HG02938 (cell line): ENCODE data around the gene HAUS5.
"Not testable (repeated sequence)": the region's sequence is repeated elsewhere in the genome, so short reads cannot be mapped to it uniquely, and the experiment has no call there.

Experiments
- ATAC-seq: cut with Tn5 transposase; IDR thresholded peaks from one replicate; pipeline ENCODE4 v1.9.1; 2021; ENCODE audit warnings: mild to moderate bottlenecking, moderate library complexity; ENCODE audit not compliant: unreplicated experiment

The HAUS5 gene, protein sequence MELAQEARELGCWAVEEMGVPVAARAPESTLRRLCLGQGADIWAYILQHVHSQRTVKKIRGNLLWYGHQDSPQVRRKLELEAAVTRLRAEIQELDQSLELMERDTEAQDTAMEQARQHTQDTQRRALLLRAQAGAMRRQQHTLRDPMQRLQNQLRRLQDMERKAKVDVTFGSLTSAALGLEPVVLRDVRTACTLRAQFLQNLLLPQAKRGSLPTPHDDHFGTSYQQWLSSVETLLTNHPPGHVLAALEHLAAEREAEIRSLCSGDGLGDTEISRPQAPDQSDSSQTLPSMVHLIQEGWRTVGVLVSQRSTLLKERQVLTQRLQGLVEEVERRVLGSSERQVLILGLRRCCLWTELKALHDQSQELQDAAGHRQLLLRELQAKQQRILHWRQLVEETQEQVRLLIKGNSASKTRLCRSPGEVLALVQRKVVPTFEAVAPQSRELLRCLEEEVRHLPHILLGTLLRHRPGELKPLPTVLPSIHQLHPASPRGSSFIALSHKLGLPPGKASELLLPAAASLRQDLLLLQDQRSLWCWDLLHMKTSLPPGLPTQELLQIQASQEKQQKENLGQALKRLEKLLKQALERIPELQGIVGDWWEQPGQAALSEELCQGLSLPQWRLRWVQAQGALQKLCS

DNA sequence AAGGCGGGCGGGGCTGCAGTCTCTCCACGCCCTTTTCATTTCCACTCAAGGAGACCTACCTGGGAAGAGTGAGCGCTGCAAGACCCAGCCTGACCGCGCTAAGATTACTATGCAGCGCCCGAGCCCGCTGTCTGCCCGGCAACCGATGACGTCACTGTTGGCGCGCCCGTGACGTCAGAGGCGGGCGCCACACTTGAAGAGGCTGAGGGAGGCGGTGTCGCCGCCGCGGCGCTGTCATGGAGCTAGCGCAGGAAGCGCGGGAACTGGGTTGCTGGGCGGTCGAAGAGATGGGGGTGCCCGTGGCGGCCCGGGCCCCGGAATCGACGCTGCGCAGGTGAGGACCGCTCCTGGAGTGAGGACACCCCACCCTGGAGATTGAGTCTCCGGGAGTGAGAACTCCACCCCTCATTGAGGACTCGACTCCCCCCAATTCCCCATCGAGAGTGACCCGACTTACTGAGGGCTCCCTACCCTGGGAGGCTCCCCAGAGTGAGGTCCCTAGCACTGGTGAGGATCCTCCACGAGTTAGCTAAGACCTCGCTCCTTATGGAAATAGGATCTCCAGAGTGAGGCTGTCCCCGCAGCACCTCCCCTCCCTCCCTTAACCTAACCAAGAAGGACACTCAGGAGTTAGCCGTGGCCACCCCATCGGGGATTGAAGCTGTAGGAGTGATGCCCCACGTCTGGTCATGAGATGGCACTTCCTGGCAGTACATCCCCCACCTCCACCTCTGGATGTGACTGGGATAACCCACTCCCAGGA, at the start of gene HAUS5:
HAUS5 (plus strand) TSS at position 177 of the 763 bp plus-strand sequence; CDS start at position 237, 60 bp downstream.
- peak; percentile 73 for ATAC-seq

DNA sequence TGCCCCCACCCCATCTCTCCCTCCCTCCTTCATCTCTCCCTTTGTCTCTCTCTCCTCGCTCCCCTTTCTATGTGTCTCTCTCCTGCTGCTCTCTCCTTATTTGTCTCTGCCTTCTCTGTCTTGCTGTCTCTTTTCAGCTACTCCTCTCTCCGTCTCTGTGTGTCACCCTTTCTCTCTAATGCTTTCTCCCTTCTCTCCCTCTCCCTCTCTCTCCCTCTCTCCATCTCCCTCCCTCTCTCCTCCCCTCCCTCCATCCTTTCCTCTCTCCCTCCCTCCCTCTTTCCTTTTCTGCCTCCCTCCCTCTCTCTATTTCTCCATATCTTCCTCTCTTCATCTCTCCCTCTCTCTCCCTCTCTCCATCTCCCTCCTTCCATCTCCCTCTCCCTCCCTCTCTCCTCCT, 49.8 kb upstream of the HAUS5 start:
- ATAC-seq, result no peak

DNA sequence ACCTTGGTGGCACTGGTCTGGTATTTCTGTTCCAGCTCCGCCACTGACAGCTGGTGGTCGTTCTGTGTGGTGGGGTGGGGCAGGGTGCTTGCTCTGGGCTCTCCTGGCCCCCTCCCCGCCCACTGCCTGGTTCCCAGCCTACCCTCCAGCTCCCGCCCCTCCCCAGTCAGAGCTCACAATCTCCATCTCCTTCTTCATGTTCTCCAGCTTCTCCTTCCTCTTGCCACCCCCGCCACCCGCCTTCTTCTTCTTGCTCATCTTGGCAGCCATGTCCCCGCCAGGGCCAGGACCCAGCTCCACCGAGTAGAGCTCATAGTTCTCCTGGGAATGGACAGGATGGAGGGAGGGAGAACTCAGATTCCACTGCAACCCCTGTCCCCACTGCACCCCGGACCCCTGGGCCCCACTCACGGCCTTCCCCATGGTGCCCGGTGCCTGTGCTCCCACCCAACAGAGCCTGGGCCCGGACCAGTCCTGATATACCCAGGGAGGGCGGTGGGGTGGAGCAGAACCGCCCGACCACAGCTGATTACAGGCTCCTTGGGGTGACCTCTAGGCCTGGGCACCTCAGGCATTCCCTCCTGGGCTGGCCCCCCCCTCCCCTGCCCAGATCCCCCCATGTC, 49.2 kb upstream of the HAUS5 start, which contains the start of gene ATP4A:
ATP4A (minus strand) TSS at position 452 of the 623 bp plus-strand sequence; CDS start at position 423, 29 bp downstream.
- ATAC-seq, result no peak

DNA sequence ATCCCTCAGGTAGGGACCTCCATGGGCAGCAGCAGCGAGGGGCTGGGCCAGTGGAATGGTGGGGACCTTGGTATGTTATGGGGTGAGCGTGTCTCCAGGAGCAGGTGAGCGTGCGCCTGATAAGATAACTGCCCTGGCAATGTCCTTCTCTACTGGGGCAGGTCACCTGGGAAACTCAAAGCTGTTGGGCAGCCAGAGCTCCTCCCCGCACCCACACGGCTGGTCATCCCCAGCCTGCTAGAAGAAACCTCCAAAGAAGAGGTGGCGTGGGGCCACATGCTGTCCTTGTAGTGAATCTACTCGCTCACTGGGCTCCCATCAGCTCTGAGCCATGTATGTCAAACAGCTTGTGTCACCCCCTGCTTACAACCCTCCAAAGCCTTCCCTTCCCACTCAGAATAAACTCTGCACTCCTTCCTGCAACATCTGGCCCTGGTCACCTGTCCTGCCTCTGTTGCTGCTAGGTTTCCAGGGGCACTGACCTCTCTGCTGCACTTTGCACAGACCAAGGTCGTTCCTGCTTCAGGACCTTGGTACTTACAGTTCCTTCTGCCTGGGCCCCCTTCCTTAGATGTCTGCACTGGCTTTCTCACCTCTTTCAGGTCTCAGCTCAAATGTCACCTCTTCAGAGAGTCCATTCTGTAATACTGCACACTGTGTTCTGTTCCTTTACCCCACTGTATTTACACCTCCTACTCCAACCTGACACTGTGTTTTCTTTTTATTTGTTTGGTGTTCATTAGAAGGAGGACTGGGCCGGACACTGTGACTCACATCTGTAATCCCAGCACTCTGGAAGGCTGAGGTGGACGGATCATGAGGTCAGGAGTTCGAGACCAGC, 47.3 kb upstream of the HAUS5 start:
- no peak for ATAC-seq

DNA sequence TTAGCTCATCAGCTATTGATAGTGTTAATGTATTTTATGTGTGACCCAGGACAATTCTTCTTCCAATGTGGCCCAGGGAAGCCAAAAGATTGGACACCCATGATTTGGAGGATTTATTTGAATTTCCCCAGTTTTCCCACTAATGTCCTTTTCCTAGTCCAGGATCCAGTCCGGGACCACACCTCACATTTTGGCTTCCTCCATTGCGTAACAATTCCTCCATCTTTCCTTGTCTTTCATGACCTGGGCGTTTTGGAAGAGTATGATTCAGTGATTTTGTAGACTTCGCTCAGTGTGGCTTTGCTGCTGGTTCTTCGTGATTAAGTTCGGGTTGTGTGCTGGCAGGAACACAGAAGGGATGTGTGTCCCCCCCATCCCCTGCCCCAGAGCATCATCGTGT, 45.8 kb upstream of the HAUS5 start:
- no peak for ATAC-seq

DNA sequence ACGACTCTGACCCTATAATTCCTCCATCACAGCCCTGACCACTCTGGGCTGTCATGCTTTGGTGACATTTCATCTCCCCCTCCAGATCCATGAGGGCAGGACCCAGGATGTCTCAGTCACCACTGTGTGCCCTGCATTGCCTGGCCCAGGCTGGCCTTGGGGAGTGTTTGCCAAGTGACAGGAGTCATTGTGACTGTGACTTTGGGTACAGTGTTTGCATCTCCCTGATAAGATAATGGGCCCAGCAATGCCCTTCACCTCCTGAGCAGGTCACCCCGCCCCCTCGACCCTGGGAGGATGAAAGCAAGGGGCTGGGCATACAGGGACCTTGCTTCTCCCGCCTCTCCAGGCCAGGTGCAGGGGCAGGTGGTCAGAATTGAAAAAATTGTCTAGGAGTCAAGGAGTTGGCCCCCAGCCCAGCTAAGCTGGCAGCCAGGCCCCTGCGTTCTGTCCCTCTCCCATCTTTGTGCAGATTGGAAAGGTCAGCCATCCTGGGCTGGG, 43.2 kb upstream of the HAUS5 start:
- no peak for ATAC-seq

DNA sequence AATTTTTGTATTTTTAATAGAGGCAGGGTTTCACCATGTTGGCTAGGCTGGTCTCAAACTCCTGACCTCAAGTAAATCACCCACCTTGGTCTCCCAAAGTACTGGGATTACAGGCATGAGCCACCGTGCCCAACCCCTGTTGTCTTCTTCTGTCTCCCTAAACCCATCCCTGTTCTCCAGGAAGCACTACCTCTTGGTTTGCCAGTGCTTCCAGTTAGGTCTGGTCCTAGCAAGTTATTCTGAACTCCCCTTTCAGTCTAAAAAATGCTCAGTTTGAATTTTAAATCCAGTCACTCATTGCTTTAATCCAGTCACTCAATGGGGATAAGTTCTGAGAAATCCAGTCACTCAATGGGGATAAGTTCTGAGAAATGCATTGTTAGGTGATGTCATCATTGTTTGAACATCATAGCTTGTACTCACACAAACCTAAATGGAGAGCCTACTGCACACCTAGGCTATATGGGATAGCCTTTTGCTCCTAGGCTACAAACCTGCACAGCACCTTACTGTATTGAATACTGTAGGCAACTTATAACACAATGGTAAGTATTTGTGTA, 41.0 kb upstream of the HAUS5 start:
- no peak for ATAC-seq

DNA sequence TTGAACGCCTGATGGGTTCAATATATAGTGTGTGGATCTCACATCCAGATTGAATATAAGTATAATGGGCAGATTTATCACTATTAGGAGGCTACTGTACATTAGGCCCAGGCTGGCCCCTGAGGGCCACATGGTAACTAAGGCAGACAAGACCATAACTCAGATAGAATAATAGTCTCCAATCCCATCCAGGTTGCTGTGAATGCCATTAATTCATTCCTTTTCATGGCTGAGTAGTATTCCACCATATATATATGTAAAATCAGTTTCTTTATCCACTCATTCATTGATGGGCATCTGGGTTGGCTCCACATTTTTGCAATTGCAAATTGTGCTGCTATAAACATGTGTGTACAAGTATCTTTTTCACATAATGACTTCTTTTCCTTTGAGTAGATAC, 34.6 kb upstream of the HAUS5 start:
- no peak for ATAC-seq

DNA sequence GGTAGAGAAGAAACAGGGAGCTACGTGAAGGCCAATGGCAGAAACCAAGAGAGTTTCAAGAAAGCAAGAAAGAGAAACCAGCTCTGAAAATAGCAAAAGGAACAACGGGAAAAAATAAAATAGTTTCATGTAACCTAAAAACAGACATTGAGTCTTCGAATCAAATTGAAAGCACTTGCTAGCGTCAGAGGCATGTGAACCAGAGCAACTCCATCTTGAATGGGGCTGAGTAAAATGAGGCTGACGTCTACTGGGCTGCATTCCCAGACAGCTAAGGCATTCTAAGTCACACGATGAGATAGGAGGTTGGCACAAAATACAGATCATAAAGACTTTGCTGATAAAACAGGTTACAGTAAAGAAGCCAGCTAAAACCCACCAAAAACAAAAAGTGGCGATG, 33.8 kb upstream of the HAUS5 start:
- no peak for ATAC-seq

DNA sequence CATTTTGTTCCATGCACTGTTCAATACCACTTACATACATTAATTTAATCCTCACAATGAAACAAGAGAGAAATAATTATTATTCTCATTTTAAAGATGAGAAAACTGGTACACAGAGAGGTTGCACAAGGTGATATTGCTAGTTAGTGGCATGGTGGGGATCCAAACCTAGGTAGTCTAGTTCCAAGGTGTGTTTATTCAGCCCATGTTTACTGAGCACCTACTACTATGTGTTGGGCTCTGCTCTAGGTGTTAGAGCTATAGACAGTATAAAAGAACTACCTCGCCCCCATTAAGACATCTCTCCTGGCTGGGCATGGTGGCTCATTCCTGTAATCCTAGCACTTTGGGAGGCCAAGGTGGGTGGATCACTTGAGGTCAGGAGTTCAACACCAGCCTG, 29.8 kb upstream of the HAUS5 start:
- ATAC-seq, result no peak

DNA sequence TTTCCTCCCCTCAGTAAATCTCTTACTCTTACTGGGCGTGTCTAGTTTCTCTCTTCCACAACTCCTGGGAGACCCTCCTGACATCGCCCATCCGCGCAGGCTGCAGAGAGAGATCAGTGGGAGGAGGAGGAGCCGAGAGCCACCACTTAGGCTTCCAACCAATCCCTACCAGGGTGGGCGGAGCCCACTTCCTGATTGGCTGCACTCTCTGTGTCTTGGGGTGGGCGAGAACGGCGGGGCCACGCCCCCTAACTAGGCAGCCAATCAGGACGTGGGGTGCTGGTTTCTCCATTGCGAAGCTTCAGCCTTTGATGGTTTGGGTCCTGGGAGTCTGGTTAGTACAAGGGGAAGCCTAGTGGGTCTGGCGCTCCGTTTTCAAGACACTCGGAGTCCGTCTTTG, 26.7 kb upstream of the HAUS5 start, which contains the start of gene PMIS2:
PMIS2 (plus strand) TSS at position 326 of the 400 bp plus-strand sequence. CDS start 87 bp downstream, outside the sequence.
- no peak for ATAC-seq

DNA sequence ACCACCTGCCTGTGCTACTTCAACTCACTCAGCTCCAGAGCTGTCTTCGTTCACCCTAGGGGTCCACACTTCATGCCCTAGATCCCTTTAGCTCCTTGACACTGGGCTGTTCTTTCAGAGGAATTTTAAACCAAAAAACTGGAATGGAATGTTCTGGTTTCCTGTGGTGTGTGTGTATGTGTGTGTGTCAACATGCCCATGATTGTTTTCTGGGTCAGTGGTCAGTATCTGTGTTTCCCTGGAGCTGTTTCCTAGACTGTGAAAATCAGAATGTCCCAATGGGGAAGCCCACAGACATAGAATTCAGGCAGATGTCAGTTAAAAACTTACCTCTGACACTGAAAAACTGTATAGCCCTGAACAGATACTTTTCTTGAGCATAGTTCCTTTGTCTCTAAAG, 25.2 kb upstream of the HAUS5 start:
- ATAC-seq, result no peak

DNA sequence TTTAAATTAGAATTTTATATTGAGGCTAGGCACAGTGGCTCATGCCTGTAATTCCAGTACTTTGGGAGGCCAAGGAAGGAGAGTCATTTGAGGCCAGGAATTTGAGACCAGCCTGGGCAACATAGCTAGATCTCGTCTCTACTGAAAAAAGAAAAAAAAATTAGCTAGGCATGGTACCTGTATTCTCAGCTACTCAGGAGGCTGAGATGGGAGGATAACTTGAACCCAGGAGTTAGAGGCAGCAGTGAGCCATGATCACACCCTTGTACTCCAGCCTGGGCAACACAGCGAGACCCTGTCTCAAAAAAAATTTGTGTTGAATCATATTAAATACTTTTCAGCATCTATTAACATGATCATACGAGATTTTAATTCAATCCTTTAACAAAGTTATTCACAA, 21.7 kb upstream of the HAUS5 start:
- no peak for ATAC-seq

DNA sequence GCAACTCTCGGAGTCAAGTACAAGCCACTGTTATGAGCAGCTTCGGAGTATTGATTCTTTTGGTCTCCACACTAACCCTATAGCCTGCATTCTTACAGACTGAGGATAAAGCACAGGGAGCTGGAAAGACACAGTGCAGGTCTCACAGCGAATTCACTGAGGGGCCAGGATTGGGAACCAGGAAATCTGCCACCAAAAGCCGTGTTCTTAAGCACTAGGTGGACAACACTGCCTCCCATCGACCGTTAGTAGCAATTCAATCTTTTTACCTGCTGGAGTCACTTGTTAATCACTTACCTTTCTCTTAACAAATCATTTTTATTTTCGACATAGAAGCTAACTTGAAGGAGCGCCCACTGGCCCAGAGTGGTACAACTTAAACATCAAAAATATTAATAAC, 20.3 kb upstream of the HAUS5 start:
- no peak for ATAC-seq

DNA sequence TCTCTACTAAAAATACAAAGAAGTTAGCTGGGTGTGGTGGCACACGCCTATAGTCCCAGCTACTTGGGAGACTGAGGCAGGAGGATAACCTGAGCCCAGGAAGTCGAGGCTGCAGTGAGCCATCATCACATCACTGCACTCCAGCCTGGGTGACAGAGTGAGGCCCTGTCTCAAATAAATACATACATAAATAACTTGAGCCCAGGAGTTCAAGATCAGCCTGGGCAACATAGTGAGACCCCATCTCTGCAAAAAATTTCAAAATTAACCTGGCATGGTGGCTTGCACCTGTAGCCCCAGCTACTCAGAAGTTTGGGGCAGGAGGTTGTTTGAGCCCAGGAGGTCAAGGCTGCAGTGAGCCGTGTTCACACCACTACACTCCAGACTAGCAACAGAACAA, 17.5 kb upstream of the HAUS5 start:
- not testable (repeated sequence) for ATAC-seq

DNA sequence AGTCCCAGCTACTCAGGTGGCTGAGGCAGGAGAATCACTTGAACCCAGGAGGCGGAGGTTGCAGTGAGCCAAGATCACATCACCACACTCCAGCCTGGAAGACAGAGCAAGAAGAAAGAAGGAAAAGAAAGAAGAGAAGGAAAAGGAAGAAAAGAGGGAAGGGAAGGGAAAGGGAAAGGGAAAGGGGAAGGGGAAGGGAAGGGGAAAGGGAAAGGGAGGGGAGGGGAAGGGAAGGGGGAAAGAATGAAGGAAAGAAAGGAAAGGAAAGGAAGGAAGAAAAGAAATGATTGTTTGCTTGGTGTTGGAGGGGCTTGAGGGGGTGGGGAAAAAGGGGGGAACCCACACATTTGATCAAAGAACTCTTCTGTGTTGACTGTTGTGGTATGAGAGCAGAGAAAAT, 16.6 kb upstream of the HAUS5 start:
- ATAC-seq, result no peak

DNA sequence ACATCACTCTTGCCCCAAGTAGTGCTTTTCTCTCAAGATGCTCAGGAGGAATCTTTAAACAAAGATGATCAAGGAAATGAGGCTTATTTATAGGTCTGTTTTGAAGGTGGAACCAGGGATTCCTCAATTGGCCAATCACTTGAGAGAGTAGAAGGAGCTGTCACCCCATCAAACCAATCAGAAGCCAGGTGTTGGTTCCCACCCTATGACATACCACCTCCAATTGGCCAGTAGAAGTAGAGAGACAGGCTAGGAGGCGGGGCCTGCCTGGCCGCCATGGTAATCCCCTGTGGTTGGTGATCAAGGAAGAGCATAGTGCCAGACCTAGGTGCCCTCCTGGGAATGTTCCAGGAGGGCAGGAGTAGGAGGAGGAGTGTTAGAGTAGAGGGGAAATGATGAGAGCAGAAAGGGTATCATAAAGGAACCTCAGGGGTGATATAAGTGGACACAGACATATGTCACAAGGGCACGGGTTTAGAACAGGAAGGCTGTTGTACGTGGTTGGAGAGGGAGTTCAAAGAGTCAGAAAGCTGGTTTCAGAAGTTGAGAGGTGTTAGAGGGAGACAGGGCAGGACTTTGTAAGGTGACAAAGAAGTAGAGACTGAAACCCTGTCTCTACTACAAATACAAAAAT, 16.1 kb upstream of the HAUS5 start:
- no peak for ATAC-seq

DNA sequence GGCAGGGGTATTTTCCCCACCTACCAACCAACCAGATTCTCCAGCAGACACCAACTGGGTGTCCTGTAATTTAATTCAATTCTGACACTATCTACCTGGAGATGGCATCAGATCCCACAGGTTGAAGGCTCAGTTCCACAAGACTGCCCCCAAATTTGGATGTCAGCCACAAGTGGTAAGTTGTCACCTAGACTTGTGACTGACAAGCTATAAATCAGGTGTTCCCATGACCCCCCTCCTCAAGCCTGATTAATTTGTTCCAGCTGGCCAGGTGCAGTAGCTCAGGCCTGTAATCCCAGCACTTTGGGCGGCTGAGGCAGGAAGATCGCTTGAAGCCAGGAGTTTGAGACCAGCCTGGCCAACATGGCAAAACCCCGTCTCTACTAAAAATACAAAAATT, 10.6 kb upstream of the HAUS5 start:
- no peak for ATAC-seq

DNA sequence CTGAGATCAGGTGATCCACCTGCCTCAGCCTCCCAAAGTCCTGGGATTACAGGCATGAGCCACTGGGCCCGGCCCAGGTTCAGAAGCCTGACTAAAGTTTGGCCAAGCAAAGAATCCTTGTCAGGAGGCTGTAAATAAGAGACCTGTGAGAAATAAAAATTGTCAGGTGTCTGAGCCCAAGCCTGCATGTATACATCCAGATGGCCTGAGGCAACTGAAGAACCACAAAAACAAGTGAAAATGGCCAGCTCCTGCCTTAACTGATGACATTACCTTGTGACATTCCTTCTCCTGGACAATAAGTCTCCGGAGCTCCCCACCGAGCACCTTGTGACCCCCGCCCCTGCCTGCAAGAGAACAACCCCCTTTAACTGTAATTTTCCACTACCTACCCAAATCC, 8.1 kb upstream of the HAUS5 start:
- ATAC-seq, result not testable (repeated sequence)
